ENCODE results near the gene CXCR3.
"Not testable (repeated sequence)": the region's sequence is repeated elsewhere in the genome, so short reads cannot be mapped to it uniquely, and the experiment has no call there.

The CXCR3 gene

DNA sequence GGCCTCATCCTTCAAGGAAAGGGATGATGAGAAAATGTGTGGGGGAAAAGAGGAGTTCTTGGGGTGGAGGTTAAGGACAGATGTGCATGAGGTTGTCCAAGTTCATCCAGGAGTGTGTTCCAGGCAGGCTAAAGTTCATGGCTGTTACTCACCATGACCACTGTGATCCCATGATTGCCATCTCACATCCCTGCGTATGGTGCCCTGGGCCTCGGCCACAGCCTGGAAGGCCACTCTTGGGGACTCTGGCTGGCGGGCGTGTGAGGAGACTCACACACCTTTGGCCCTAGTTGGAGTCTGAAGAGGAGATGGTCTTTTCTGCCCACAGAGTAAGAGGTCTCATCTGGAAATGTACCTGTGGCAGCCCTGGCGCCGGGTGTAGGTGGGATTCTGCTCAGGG, 41.6 kb upstream of the CXCR3 start:
- Histone ChIP-seq H3K9ac (ENCODE audit: low read length) (no peak overlapping the region), H3K27ac (ENCODE audit: low read depth, low read length) (no peak overlapping the region), H3K9me3 (ENCODE audit: low read length) (no peaks in the 10 kb centered on the region), H3K4me1 (ENCODE audit: insufficient read depth, low read length) (no peaks in the 10 kb centered on the region), H3K27me3 (ENCODE audit: control insufficient read depth in 1 of 2, insufficient read depth in 2 of 2, low read length in 2 of 2) (no peaks in the 10 kb centered on the region), H3K4me3 (ENCODE audit: low read depth in 1 of 2, low read length in 2 of 2) (no peak overlapping the region), H3K36me3 (ENCODE audit: insufficient read depth, low read length) (no peaks in the 10 kb centered on the region)

DNA sequence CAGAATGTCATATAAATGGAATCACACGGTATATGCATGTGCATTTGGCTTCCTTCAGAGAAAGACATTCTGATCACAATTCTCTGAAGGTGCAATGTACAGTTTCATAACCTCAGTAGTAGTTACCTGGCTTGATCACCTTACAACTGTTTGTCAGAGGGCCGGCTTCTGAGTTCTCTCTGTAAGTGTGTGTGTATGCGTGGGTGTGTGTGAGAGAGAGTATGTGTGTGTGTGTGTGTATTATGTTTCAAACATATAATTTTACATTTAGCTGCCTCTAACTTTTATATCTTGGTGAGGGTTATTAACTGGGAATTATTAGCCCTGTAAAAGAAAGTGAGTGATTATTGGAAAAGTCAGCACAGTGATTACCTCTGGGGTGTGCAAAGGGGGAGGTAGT, 41.0 kb upstream of the CXCR3 start:
- no peaks in the 10 kb centered on the region for H3K36me3 ChIP-seq (ENCODE audit: insufficient read depth, low read length)
- H3K9me3 ChIP-seq (ENCODE audit: low read length) = no peaks in the 10 kb centered on the region
- H3K9ac ChIP-seq (ENCODE audit: low read length) = no peak overlapping the region
- H3K27ac ChIP-seq (ENCODE audit: low read depth, low read length) = no peak overlapping the region
- no peaks in the 10 kb centered on the region for H3K27me3 ChIP-seq (ENCODE audit: control insufficient read depth in 1 of 2, insufficient read depth in 2 of 2, low read length in 2 of 2)
- no peak overlapping the region for H3K4me3 ChIP-seq (ENCODE audit: low read depth in 1 of 2, low read length in 2 of 2)
- no peaks in the 10 kb centered on the region for H3K4me1 ChIP-seq (ENCODE audit: insufficient read depth, low read length)

DNA sequence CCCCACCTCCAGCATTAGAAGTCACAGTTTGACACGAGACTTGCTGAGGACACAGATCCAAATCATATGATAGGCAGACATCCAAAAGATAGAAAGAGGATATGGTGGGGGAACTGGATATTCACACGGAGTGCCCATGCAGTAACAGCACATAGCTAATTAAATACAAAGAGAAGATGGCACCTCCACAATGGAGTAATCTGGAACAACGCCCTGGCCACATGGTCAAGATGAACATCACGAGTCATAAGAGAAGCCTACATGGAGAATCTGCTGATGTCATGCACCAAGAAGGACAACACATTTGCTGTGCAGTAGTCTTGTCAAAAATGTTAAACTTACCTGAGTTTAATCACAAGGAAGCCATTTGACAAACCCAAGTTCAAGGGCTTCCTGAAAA, 39.0 kb upstream of the CXCR3 start:
- no peak overlapping the region for H3K4me3 ChIP-seq (ENCODE audit: low read depth in 1 of 2, low read length in 2 of 2)
- no peaks in the 10 kb centered on the region for H3K9me3 ChIP-seq (ENCODE audit: low read length)
- H3K27me3 ChIP-seq (ENCODE audit: control insufficient read depth in 1 of 2, insufficient read depth in 2 of 2, low read length in 2 of 2) = no peaks in the 10 kb centered on the region
- no peaks in the 10 kb centered on the region for H3K4me1 ChIP-seq (ENCODE audit: insufficient read depth, low read length)
- no peak overlapping the region for H3K27ac ChIP-seq (ENCODE audit: low read depth, low read length)
- H3K9ac ChIP-seq (ENCODE audit: low read length) = no peak overlapping the region
- no peaks in the 10 kb centered on the region for H3K36me3 ChIP-seq (ENCODE audit: insufficient read depth, low read length)

DNA sequence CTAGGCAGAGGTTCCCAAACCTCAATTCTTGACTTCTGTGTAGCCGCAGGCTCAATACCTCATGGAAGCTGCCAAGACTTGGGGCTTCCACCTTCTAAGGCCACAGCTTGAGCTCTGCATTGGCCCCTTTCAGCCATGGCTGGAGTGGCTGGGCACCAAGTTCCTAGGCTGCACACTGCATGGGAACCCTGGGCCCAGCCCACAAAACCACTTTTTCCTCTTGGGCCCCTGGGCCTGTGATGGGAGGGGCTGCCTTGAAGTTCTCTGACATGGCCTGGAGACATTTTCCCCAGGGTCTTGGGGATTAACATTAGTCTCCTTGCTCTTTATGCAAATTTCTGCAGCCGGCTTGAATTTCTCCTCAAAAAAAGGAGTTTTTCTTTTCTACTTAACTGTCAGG, 35.0 kb upstream of the CXCR3 start:
- H3K4me1 ChIP-seq (ENCODE audit: insufficient read depth, low read length) = no peaks in the 10 kb centered on the region
- no peak overlapping the region for H3K9ac ChIP-seq (ENCODE audit: low read length)
- no peak overlapping the region for H3K27ac ChIP-seq (ENCODE audit: low read depth, low read length)
- no peaks in the 10 kb centered on the region for H3K9me3 ChIP-seq (ENCODE audit: low read length)
- H3K4me3 ChIP-seq (ENCODE audit: low read depth in 1 of 2, low read length in 2 of 2) = no peak overlapping the region
- H3K36me3 ChIP-seq (ENCODE audit: insufficient read depth, low read length) = no peaks in the 10 kb centered on the region
- H3K27me3 ChIP-seq (ENCODE audit: control insufficient read depth in 1 of 2, insufficient read depth in 2 of 2, low read length in 2 of 2) = no peaks in the 10 kb centered on the region

DNA sequence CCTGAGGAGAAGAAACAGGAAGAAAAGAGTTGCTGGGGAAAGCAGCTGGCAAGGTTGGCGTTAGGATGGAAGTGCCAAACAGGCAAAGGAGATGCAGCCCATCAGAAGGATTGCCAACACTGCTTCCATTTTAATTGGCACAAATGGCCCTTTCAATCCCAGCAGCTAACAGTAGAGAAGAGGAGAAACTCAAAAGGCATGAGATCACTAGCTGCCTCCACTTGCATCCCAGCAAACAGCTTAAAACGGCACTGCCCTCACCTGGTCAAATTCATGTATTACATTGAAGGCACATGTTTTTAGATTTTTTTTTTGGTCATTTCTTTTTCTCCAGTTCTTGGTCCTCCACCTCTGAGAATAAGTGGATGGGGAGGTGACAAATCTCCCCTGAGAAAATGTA, 34.1 kb upstream of the CXCR3 start:
- H3K27me3 ChIP-seq (ENCODE audit: control insufficient read depth in 1 of 2, insufficient read depth in 2 of 2, low read length in 2 of 2) = no peaks in the 10 kb centered on the region
- no peaks in the 10 kb centered on the region for H3K4me1 ChIP-seq (ENCODE audit: insufficient read depth, low read length)
- H3K9me3 ChIP-seq (ENCODE audit: low read length) = no peaks in the 10 kb centered on the region
- no peaks in the 10 kb centered on the region for H3K36me3 ChIP-seq (ENCODE audit: insufficient read depth, low read length)
- no peak overlapping the region for H3K9ac ChIP-seq (ENCODE audit: low read length)
- no peak overlapping the region for H3K4me3 ChIP-seq (ENCODE audit: low read depth in 1 of 2, low read length in 2 of 2)
- H3K27ac ChIP-seq (ENCODE audit: low read depth, low read length) = no peak overlapping the region

DNA sequence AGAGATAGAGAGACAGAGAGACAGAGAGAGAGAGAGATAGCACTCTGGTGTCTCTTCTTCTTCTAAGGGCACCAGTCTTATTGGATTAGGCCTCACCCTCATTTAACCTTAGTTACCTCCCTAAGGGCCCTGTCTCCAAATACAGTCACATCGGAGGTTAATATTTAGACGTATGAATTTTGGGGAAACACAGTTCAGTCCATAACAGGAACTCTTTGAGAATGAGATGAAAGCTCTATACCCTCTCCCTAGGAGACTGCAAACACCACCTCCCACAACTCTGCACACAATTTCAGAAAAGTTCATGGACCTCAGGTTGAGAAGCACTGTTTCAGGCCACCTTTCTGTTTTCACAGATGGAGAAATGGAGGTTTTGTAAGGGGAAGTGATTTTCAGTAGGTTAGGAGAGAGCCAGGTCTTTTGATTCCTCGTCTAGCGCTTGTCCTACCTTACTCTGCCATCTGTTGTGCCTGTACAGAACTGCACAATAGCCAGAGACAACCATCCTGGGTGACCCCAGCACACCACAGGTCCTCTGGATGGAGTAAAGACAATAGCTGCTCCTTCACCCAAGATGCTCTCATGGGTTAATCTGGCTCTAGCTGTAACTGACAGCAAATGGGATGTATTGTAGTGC, 32.1 kb upstream of the CXCR3 start:
- H3K4me1 ChIP-seq (ENCODE audit: insufficient read depth, low read length) = no peaks in the 10 kb centered on the region
- no peak overlapping the region for H3K4me3 ChIP-seq (ENCODE audit: low read depth in 1 of 2, low read length in 2 of 2)
- H3K27me3 ChIP-seq (ENCODE audit: control insufficient read depth in 1 of 2, insufficient read depth in 2 of 2, low read length in 2 of 2) = no peaks in the 10 kb centered on the region
- no peak overlapping the region for H3K9ac ChIP-seq (ENCODE audit: low read length)
- H3K27ac ChIP-seq (ENCODE audit: low read depth, low read length) = no peak overlapping the region
- no peaks in the 10 kb centered on the region for H3K36me3 ChIP-seq (ENCODE audit: insufficient read depth, low read length)
- no peaks in the 10 kb centered on the region for H3K9me3 ChIP-seq (ENCODE audit: low read length)

DNA sequence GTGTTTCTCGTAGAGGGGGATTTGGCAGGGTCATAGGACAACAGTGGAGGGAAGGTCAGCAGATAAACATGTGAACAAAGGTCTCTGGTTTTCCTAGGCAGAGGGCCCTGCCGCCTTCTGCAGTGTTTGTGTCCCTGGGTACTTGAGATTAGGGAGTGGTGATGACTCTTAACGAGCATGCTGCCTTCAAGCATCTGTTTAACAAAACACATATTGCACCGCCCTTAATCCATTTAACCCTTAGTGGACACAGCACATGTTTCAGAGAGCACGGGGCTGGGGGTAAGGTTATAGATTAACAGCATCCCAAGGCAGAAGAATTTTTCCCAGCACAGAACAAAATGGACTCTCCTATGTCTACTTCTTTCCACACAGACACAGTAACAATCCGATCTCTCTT, 26.1 kb upstream of the CXCR3 start:
- H3K4me1 ChIP-seq (ENCODE audit: insufficient read depth, low read length); H3K27ac ChIP-seq (ENCODE audit: low read depth, low read length); H3K9ac ChIP-seq (ENCODE audit: low read length); H3K4me3 ChIP-seq (ENCODE audit: low read depth in 1 of 2, low read length in 2 of 2); H3K27me3 ChIP-seq (ENCODE audit: control insufficient read depth in 1 of 2, insufficient read depth in 2 of 2, low read length in 2 of 2); H3K36me3 ChIP-seq (ENCODE audit: insufficient read depth, low read length); H3K9me3 ChIP-seq (ENCODE audit: low read length): not testable (repeated sequence)

DNA sequence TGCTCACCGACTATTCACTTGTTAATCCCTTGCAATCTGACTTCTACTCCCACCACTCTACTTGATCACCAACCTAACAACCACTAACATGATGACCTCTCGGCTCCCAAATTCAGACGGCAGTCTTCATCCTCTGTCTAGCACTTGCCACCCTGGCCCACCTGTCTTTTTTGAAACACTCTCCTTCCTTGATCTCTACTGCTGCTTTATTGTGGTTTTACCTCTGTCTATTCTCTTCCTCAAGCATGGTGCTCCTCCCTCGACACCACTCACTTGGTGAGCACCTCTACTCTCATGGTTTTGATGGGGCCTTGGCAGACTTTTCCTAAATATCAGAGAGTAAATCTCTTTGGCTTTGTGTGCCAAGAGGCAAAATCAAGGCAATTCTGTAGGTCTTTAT, 21.7 kb upstream of the CXCR3 start:
- H3K27me3 ChIP-seq (ENCODE audit: control insufficient read depth in 1 of 2, insufficient read depth in 2 of 2, low read length in 2 of 2) = peaks cover 0 to 5% of the 10 kb centered on the region in 2 donors
- no peaks in the 10 kb centered on the region for H3K36me3 ChIP-seq (ENCODE audit: insufficient read depth, low read length)
- H3K4me1 ChIP-seq (ENCODE audit: insufficient read depth, low read length) = peaks cover 8% of the 10 kb centered on the region
- H3K9ac ChIP-seq (ENCODE audit: low read length) = no peak overlapping the region
- no peak overlapping the region for H3K27ac ChIP-seq (ENCODE audit: low read depth, low read length)
- H3K9me3 ChIP-seq (ENCODE audit: low read length) = no peaks in the 10 kb centered on the region
- no peak overlapping the region for H3K4me3 ChIP-seq (ENCODE audit: low read depth in 1 of 2, low read length in 2 of 2)

DNA sequence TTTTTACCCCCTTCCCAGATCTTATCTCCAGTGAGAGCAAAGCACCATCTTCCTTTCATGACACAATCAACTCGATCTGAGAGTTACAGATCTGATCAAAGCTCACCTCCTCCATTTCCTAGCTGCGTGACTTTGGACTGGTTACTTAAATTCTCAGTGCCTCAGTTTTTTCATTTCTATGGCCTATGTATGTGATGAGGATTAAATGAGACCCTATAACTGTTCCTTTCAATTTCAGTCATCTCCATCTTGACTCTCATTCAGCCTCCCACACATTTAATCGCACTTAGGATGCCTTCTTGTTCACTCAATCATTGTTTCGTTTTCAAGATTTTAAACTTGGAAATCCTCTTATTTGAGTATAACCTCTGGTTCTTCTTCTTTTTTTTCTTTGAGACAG, 20.1 kb upstream of the CXCR3 start:
- Histone ChIP-seq H3K36me3 (ENCODE audit: insufficient read depth, low read length) (no peaks in the 10 kb centered on the region), H3K27me3 (ENCODE audit: control insufficient read depth in 1 of 2, insufficient read depth in 2 of 2, low read length in 2 of 2) (peaks cover 0 to 5% of the 10 kb centered on the region in 2 donors), H3K4me1 (ENCODE audit: insufficient read depth, low read length) (peaks cover 8% of the 10 kb centered on the region), H3K9me3 (ENCODE audit: low read length) (no peaks in the 10 kb centered on the region), H3K27ac (ENCODE audit: low read depth, low read length) (no peak overlapping the region), H3K4me3 (ENCODE audit: low read depth in 1 of 2, low read length in 2 of 2) (no peak overlapping the region), H3K9ac (ENCODE audit: low read length) (no peak overlapping the region)

DNA sequence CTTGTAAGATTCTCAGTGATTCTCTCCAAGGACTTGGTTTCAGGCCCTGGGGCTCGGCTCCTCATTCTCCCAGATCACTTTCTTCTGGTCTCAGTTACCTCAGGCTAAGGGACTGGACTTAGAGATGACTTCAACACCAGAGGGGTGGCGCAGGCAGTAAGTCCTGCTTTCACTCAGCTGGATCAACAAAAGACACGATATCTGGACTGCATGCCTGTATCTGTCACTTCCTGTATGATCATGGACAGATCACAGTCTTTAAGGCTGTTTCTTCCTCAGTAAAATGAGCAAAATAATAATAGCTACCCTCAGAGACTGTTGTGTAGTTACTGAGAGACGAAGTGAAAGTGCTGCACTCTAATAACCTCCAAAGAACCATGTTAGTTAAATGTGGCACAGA, 19.5 kb upstream of the CXCR3 start:
- Histone ChIP-seq H3K4me1 (ENCODE audit: insufficient read depth, low read length) (peaks cover 8% of the 10 kb centered on the region), H3K4me3 (ENCODE audit: low read depth in 1 of 2, low read length in 2 of 2) (no peak overlapping the region), H3K9me3 (ENCODE audit: low read length) (no peaks in the 10 kb centered on the region), H3K27me3 (ENCODE audit: control insufficient read depth in 1 of 2, insufficient read depth in 2 of 2, low read length in 2 of 2) (peaks cover 0 to 5% of the 10 kb centered on the region in 2 donors), H3K27ac (ENCODE audit: low read depth, low read length) (no peak overlapping the region), H3K9ac (ENCODE audit: low read length) (no peak overlapping the region), H3K36me3 (ENCODE audit: insufficient read depth, low read length) (no peaks in the 10 kb centered on the region)

DNA sequence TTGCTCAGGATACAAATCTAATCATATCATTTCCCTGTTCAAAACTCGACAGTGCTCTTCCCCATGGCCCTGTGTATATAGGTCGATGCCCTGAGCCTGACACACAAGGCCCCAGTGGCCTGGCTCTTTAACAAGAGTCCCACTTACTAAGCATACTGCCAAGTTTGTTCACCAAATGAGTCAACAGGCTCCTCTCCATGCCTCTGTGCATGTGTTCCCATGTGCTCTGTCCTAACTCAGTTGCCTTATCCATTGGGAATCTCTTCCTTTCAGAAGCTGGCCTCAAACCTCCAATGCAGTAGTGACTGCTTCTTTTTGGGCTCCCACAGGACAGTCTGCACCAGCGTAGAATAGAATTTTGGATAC, 18.9 kb upstream of the CXCR3 start:
- Histone ChIP-seq H3K36me3 (ENCODE audit: insufficient read depth, low read length) (no peaks in the 10 kb centered on the region), H3K9me3 (ENCODE audit: low read length) (no peaks in the 10 kb centered on the region), H3K27ac (ENCODE audit: low read depth, low read length) (no peak overlapping the region), H3K9ac (ENCODE audit: low read length) (no peak overlapping the region), H3K27me3 (ENCODE audit: control insufficient read depth in 1 of 2, insufficient read depth in 2 of 2, low read length in 2 of 2) (peaks cover 0 to 5% of the 10 kb centered on the region in 2 donors), H3K4me1 (ENCODE audit: insufficient read depth, low read length) (peaks cover 8% of the 10 kb centered on the region), H3K4me3 (ENCODE audit: low read depth in 1 of 2, low read length in 2 of 2) (no peak overlapping the region)

DNA sequence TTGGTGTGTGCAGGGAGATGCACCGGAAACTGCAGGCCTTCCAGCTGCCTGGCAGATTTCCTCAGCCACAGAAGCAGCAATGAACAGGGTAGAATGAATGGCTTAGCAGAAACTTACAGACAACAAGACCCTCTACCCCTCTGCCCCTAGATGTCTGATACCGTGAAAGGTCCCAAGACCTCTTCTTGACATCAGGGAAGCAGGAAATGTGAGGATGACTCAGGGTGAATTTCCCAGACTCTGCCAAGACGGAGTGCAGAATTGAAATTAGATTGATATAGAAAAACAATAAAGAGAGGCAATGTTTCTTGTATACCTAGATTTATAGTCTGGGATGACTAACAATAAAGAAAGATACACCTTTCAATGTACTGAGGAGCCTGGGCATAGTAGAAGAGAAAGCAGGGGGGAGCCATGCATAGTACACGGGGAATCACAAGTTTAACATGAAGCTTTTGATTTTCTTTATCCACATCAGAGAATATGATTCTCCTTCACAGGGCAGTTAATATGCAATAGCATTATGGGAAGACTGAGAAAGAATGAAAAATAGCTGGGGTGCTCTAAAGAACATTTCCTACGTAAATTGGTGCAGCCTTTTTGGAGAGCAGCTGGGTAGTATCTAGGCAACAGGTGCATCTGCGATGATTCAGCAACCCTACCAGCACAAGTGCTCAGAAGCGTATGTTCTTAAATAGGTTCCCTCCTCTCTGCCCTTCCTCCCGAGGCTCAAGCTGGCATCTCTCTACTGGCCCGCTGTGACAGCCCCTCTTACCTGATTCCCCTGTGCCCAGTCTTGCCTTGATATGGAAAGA, 18.3 kb upstream of the CXCR3 start:
- H3K36me3 ChIP-seq (ENCODE audit: insufficient read depth, low read length) = no peaks in the 10 kb centered on the region
- H3K27ac ChIP-seq (ENCODE audit: low read depth, low read length) = no peak overlapping the region
- H3K9me3 ChIP-seq (ENCODE audit: low read length) = no peaks in the 10 kb centered on the region
- peaks cover 0 to 5% of the 10 kb centered on the region in 2 donors for H3K27me3 ChIP-seq (ENCODE audit: control insufficient read depth in 1 of 2, insufficient read depth in 2 of 2, low read length in 2 of 2)
- H3K4me3 ChIP-seq (ENCODE audit: low read depth in 1 of 2, low read length in 2 of 2) = no peak overlapping the region
- H3K9ac ChIP-seq (ENCODE audit: low read length) = no peak overlapping the region
- peaks cover 8% of the 10 kb centered on the region for H3K4me1 ChIP-seq (ENCODE audit: insufficient read depth, low read length)
